ENCODE data around the gene PSME3IP1. TPM values are rescaled to one million over a fixed set of nuclear protein-coding genes. Genes with fewer than 3 reads are reported as not detected.

PSME3IP1 gene
- total and polyA plus RNA-seq, 2 experiments from 2014 or later, result 78.0 to 105 TPM

DNA sequence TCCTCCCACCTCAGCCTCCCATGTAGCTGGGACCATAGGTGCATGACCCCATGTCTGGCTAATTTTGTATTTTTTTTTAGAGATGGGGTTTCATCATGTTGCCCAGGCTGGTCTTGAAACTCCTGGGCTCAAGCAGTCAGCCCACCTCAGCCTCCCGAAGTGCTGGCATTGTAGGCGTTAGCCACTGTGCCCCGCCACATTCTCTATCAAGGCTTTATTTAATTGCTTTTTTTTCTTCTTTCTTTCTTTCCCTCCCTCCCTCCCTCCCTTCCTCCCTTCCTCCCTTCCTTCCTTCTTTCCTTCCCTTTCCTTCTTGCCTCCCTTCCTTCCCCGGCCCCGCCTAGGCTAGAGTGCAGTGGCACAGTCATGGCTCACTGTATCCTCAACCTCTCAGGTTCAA is 23.9 kb upstream of the PSME3IP1 start:
- no peak for DNase-seq (ENCODE audit: low spot score)
- no peak overlapping the region for H3K27ac ChIP-seq (ENCODE audit: low read depth)
- H4K20me1 ChIP-seq (replicated peaks; ENCODE audit: insufficient read depth), result peaks cover 7% of the 10 kb centered on the region
- peaks cover 53% of the 10 kb centered on the region for H3K36me3 Mint-ChIP-seq (ENCODE audit: low read depth)
- no peaks in the 10 kb centered on the region for H3K27me3 Mint-ChIP-seq (ENCODE audit: insufficient read depth, low read depth, poor library complexity)
- no peaks in the 10 kb centered on the region for H3F3A ChIP-seq (replicated peaks; ENCODE audit: low read depth)
- H3K79me2 ChIP-seq (replicated peaks; ENCODE audit: insufficient read depth), result no peaks in the 10 kb centered on the region
- no peaks in the 10 kb centered on the region for H3K9me2 ChIP-seq (ENCODE audit: insufficient read depth)
- H2AFZ ChIP-seq, result no peak overlapping the region
- TF ChIP-seq, protein P1, sequence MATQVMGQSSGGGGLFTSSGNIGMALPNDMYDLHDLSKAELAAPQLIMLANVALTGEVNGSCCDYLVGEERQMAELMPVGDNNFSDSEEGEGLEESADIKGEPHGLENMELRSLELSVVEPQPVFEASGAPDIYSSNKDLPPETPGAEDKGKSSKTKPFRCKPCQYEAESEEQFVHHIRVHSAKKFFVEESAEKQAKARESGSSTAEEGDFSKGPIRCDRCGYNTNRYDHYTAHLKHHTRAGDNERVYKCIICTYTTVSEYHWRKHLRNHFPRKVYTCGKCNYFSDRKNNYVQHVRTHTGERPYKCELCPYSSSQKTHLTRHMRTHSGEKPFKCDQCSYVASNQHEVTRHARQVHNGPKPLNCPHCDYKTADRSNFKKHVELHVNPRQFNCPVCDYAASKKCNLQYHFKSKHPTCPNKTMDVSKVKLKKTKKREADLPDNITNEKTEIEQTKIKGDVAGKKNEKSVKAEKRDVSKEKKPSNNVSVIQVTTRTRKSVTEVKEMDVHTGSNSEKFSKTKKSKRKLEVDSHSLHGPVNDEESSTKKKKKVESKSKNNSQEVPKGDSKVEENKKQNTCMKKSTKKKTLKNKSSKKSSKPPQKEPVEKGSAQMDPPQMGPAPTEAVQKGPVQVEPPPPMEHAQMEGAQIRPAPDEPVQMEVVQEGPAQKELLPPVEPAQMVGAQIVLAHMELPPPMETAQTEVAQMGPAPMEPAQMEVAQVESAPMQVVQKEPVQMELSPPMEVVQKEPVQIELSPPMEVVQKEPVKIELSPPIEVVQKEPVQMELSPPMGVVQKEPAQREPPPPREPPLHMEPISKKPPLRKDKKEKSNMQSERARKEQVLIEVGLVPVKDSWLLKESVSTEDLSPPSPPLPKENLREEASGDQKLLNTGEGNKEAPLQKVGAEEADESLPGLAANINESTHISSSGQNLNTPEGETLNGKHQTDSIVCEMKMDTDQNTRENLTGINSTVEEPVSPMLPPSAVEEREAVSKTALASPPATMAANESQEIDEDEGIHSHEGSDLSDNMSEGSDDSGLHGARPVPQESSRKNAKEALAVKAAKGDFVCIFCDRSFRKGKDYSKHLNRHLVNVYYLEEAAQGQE (IDR thresholded peaks at IDR 0.05; ENCODE audit: unreplicated experiment), result no peak
- no peak for TF ChIP-seq ETS1 (IDR thresholded peaks at IDR 0.05)
- TF ChIP-seq STAT1 (IDR thresholded peaks at IDR 0.05; ENCODE audit: unreplicated experiment), result no peak
- no peak for TF ChIP-seq ZNF114 (CRISPR knock-in tag; IDR thresholded peaks at IDR 0.05)
- TF ChIP-seq EZH2 (IDR thresholded peaks at IDR 0.05; ENCODE audit: low read depth, unreplicated experiment), result no peak
- no peaks in the 10 kb centered on the region for H3K4me1 Mint-ChIP-seq
- H3K4me3 Mint-ChIP-seq, result no peak overlapping the region
- H3K27ac Mint-ChIP-seq, result no peak overlapping the region
- no peaks in the 10 kb centered on the region for H3K4me1 ChIP-seq (ENCODE audit: insufficient read depth)
- no peaks in the 10 kb centered on the region for H3K27me3 ChIP-seq (ENCODE audit: insufficient read depth)
- H3K9me3 Mint-ChIP-seq, result no peaks in the 10 kb centered on the region
- H3K36me3 ChIP-seq (ENCODE audit: insufficient read depth), result peaks cover 20% of the 10 kb centered on the region
- no peak overlapping the region for H3K4me3 ChIP-seq
- ATAC-seq, result no peak
- no peak overlapping the region for H3K4me2 ChIP-seq

GRCh38 chr16:57208926-57209325 is 23.1 kb upstream of the PSME3IP1 start:
- ATAC-seq (no peak), DNase-seq (ENCODE audit: low spot score) (no peak)
- H2AFZ ChIP-seq, result no peak overlapping the region
- H3K9me3 Mint-ChIP-seq, result no peaks in the 10 kb centered on the region
- H3K4me2 ChIP-seq, result no peak overlapping the region
- H3F3A ChIP-seq (replicated peaks; ENCODE audit: low read depth), result no peaks in the 10 kb centered on the region
- peaks cover 13% of the 10 kb centered on the region for H3K36me3 ChIP-seq (ENCODE audit: insufficient read depth)
- H3K27me3 ChIP-seq (ENCODE audit: insufficient read depth), result no peaks in the 10 kb centered on the region
- no peaks in the 10 kb centered on the region for H3K4me1 ChIP-seq (ENCODE audit: insufficient read depth)
- H3K36me3 Mint-ChIP-seq (ENCODE audit: low read depth), result peaks cover 50% of the 10 kb centered on the region; the same call in 2 of the 3 replicates
- no peaks in the 10 kb centered on the region for H3K4me1 Mint-ChIP-seq
- no peaks in the 10 kb centered on the region for H3K27me3 Mint-ChIP-seq (ENCODE audit: insufficient read depth, low read depth, poor library complexity)
- H3K9me2 ChIP-seq (ENCODE audit: insufficient read depth), result no peaks in the 10 kb centered on the region
- no peak overlapping the region for H3K27ac Mint-ChIP-seq
- peaks cover 8% of the 10 kb centered on the region for H4K20me1 ChIP-seq (replicated peaks; ENCODE audit: insufficient read depth)
- no peak overlapping the region for H3K4me3 Mint-ChIP-seq
- peaks cover 2% of the 10 kb centered on the region; the same call in 1 of the 2 replicates for H3K79me2 ChIP-seq (replicated peaks; ENCODE audit: insufficient read depth)
- H3K4me3 ChIP-seq, result no peak overlapping the region
- H3K27ac ChIP-seq (ENCODE audit: low read depth), result no peak overlapping the region
- TF ChIP-seq ZNF331 (CRISPR knock-in tag; IDR thresholded peaks at IDR 0.05; ENCODE audit: low read depth) (no peak), ZNF114 (CRISPR knock-in tag; IDR thresholded peaks at IDR 0.05) (no peak), NANOG (IDR thresholded peaks at IDR 0.05; ENCODE audit: borderline replicate concordance) (no peak), EZH2 (IDR thresholded peaks at IDR 0.05; ENCODE audit: low read depth, unreplicated experiment) (no peak), CREB1 (CRISPR knock-in tag; IDR thresholded peaks at IDR 0.05; ENCODE audit: low read depth) (no peak), EZH2phosphoT487 (IDR thresholded peaks at IDR 0.05; ENCODE audit: unreplicated experiment) (no peak), JUNB (IDR thresholded peaks at IDR 0.05; ENCODE audit: unreplicated experiment) (no peak)
- TF ChIP-seq, protein P2, sequence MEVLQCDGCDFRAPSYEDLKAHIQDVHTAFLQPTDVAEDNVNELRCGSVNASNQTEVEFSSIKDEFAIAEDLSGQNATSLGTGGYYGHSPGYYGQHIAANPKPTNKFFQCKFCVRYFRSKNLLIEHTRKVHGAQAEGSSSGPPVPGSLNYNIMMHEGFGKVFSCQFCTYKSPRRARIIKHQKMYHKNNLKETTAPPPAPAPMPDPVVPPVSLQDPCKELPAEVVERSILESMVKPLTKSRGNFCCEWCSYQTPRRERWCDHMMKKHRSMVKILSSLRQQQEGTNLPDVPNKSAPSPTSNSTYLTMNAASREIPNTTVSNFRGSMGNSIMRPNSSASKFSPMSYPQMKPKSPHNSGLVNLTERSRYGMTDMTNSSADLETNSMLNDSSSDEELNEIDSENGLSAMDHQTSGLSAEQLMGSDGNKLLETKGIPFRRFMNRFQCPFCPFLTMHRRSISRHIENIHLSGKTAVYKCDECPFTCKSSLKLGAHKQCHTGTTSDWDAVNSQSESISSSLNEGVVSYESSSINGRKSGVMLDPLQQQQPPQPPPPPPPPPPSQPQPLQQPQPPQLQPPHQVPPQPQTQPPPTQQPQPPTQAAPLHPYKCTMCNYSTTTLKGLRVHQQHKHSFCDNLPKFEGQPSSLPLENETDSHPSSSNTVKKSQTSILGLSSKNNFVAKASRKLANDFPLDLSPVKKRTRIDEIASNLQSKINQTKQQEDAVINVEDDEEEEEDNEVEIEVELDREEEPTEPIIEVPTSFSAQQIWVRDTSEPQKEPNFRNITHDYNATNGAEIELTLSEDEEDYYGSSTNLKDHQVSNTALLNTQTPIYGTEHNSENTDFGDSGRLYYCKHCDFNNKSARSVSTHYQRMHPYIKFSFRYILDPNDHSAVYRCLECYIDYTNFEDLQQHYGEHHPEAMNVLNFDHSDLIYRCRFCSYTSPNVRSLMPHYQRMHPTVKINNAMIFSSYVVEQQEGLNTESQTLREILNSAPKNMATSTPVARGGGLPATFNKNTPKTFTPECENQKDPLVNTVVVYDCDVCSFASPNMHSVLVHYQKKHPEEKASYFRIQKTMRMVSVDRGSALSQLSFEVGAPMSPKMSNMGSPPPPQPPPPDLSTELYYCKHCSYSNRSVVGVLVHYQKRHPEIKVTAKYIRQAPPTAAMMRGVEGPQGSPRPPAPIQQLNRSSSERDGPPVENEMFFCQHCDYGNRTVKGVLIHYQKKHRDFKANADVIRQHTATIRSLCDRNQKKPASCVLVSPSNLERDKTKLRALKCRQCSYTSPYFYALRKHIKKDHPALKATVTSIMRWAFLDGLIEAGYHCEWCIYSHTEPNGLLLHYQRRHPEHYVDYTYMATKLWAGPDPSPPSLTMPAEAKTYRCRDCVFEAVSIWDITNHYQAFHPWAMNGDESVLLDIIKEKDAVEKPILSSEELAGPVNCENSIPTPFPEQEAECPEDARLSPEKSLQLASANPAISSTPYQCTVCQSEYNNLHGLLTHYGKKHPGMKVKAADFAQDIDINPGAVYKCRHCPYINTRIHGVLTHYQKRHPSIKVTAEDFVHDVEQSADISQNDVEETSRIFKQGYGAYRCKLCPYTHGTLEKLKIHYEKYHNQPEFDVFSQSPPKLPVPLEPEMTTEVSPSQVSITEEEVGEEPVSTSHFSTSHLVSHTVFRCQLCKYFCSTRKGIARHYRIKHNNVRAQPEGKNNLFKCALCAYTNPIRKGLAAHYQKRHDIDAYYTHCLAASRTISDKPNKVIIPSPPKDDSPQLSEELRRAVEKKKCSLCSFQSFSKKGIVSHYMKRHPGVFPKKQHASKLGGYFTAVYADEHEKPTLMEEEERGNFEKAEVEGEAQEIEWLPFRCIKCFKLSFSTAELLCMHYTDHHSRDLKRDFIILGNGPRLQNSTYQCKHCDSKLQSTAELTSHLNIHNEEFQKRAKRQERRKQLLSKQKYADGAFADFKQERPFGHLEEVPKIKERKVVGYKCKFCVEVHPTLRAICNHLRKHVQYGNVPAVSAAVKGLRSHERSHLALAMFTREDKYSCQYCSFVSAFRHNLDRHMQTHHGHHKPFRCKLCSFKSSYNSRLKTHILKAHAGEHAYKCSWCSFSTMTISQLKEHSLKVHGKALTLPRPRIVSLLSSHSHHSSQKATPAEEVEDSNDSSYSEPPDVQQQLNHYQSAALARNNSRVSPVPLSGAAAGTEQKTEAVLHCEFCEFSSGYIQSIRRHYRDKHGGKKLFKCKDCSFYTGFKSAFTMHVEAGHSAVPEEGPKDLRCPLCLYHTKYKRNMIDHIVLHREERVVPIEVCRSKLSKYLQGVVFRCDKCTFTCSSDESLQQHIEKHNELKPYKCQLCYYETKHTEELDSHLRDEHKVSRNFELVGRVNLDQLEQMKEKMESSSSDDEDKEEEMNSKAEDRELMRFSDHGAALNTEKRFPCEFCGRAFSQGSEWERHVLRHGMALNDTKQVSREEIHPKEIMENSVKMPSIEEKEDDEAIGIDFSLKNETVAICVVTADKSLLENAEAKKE (CRISPR knock-in tag; IDR thresholded peaks at IDR 0.05), result no peak

Data from GM23338 (cell line).